Measurements from ENCODE around the gene SNX24. TPM values are rescaled to one million over a fixed set of nuclear protein-coding genes. Genes with fewer than 3 reads are reported as not detected.

The SNX24 gene
- 37.8 and 40.6 TPM in 2 replicates for total RNA-seq

GRCh38 chr5:122845229-122846050, at the start of gene SNX24:
Gene SNX24, plus strand, starts transcription at chr5:122845613. Its CDS starts 21 bp downstream, at chr5:122845634.

DNA sequence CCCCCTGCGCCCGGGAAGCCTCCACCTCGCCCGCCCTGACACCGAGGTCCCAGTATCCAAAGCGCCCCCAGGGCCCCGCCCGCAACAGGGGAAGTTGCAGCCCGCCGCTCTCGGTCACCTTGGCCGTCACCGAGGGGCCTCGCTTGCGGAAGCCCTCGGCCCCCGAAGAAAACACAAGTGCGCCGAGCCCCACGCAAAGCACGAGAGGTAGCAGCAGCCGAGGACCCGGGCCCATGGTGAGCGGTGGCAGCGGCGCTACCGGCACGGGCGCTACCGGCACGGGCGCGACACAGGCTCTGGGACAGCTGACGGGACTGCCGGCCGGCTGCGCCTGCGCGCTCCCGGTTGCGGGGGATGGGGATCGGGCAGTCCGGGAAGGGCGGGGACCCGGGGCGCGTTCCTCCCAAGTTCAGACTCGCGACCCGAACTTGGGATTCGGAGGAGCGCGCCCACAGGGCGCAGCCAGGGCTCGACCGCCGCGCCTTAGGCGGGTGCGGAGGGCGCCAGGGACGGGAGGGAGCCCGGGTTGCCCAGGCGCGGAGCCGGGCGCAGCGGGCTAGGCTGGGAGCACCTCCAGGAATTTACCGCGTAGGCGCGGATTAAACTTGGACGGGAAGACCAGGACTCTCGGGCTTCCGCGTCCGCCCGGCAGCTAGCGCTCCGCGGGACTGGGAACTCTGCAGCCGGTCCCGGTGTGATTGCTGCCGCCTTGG, 191.1 kb downstream of the SNX24 start, which contains the start of gene PPIC:
TSS of gene PPIC (minus strand) at position 335 of the 713 bp plus-strand sequence. CDS start at position 235, 100 bp downstream.

Small RNA genes within 50 kb of the gene (small RNA-seq; reads per million reads assigned to genes)
- not detected for gene RN7SL689P

Other genes starting within 250 kb of the SNX24 start
- 105 TPM in 2 replicates for gene SNX2, start 70.5 kb upstream of the SNX24 start, total RNA-seq
- 82.3 and 98.4 TPM in 2 replicates for gene PPIC, start 191.1 kb downstream of the SNX24 start, total RNA-seq
- gene PRDM6, start 243.6 kb downstream of the SNX24 start, total RNA-seq: 0.65 and 1.3 TPM in 2 replicates

Measured in articular chondrocyte of knee joint (primary cell).